ENCODE data around the gene HMG20A. TPM values are rescaled to one million over a fixed set of nuclear protein-coding genes. Genes with fewer than 3 reads are reported as not detected.

HMG20A gene
- total RNA-seq, 1 donor from 2014 or later: 20.7 TPM

GRCh38 chr15:77474310-77474988, 53.8 kb downstream of the HMG20A start:
- no peak for DNase-seq (ENCODE audit: low spot score)

GRCh38 chr15:77475001-77475400, 54.3 kb downstream of the HMG20A start:
- DNase-seq (ENCODE audit: low spot score): no peak

GRCh38 chr15:77475898-77476297, 55.2 kb downstream of the HMG20A start:
- DNase-seq (ENCODE audit: low spot score): no peak

GRCh38 chr15:77476995-77477394, 56.3 kb downstream of the HMG20A start:
- DNase-seq (ENCODE audit: low spot score): no peak

GRCh38 chr15:77478051-77478450, 57.4 kb downstream of the HMG20A start:
- DNase-seq (ENCODE audit: low spot score): no peak

- no peak for DNase-seq (ENCODE audit: low spot score)
These were observed 58.3 kb downstream of the HMG20A start for GRCh38 chr15:77479015-77479414.

- no peak for DNase-seq (ENCODE audit: low spot score)
These were observed 60.4 kb downstream of the HMG20A start for GRCh38 chr15:77480859-77481633.

- no peak for DNase-seq (ENCODE audit: low spot score)
These were observed 61.0 kb downstream of the HMG20A start for GRCh38 chr15:77481670-77482069.

GRCh38 chr15:77482570-77482969, 61.9 kb downstream of the HMG20A start:
- no peak for DNase-seq (ENCODE audit: low spot score)

- no peak for DNase-seq (ENCODE audit: low spot score)
These were observed 62.9 kb downstream of the HMG20A start for GRCh38 chr15:77483425-77484140.

GRCh38 chr15:77484994-77485393, 64.3 kb downstream of the HMG20A start:
- DNase-seq (ENCODE audit: low spot score): no peak

- DNase-seq (ENCODE audit: low spot score): no peak
These were observed 66.1 kb downstream of the HMG20A start for GRCh38 chr15:77486542-77487468.

GRCh38 chr15:77487469-77487842, 66.8 kb downstream of the HMG20A start:
- no peak for DNase-seq (ENCODE audit: low spot score)

- DNase-seq (ENCODE audit: low spot score): no peak
These were observed 67.2 kb downstream of the HMG20A start for GRCh38 chr15:77487888-77488287.

GRCh38 chr15:77489647-77490046, 69.0 kb downstream of the HMG20A start:
- no peak for DNase-seq (ENCODE audit: low spot score)

- no peak for DNase-seq (ENCODE audit: low spot score)
These were observed 72.7 kb downstream of the HMG20A start for GRCh38 chr15:77493324-77493907.

- no peak for DNase-seq (ENCODE audit: low spot score)
These were observed 73.6 kb downstream of the HMG20A start for GRCh38 chr15:77494073-77494867.

- DNase-seq (ENCODE audit: low spot score): no peak
These were observed 74.3 kb downstream of the HMG20A start for GRCh38 chr15:77494964-77495363.

GRCh38 chr15:77495838-77496596, 75.3 kb downstream of the HMG20A start:
- no peak for DNase-seq (ENCODE audit: low spot score)
